GM18508 (cell line): ENCODE measurements around the gene COQ3.
A peak's percentile ranks its signal among the peaks of the same experiment; 100 is the strongest.

ENCODE experiments used
- ATAC-seq: cut with Tn5 transposase; IDR thresholded peaks from one replicate; pipeline ENCODE4 v1.9.1; 2021; ENCODE audit warnings: moderate number of reproducible peaks; ENCODE audit not compliant: insufficient read depth, unreplicated experiment

The COQ3 gene

DNA sequence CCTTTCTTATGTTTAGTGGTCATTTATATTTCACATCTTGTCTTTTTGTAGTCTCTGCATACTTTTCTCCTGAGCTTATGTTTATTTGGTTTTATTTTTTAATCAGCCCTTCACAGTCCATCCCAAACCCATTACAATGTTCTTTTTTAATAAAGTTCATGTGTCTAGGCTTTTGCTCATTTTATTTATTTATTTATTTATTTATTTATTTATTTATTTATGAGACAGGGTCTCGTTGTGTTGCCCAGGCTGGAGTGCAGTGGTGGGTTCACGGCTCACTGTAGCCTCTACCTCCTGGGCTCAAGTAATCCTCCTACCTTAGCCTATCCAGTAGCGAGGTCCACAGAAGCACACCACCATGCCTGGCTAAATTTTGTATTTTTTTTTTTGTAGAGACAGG, 3.1 kb downstream of the COQ3 start:
- no peak for ATAC-seq

- ATAC-seq: no peak
These were observed 9.5 kb downstream of the COQ3 start for GRCh38 chr6:99384507-99384906.

DNA sequence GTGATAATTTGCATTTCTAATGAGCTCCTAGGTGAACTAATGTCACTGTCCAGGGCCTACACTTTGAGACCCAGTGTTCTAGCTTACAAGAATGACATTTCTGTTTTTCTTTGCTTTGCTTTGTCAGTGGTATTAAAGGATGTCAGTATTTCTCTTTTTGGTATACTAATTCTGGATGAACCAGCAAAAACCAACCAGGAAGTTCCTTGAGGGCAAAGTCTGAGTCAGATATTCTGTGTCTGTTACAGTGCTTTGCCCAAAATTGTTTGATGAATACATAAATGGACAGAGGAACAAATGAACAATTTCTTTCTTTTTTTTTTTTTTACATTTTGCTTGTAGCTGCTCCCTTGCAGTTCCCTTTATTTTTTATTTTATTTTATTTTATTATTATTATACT, 15.4 kb downstream of the COQ3 start:
- no peak for ATAC-seq

GRCh38 chr6:99369533-99369932, 24.5 kb downstream of the COQ3 start:
- ATAC-seq: no peak

DNA sequence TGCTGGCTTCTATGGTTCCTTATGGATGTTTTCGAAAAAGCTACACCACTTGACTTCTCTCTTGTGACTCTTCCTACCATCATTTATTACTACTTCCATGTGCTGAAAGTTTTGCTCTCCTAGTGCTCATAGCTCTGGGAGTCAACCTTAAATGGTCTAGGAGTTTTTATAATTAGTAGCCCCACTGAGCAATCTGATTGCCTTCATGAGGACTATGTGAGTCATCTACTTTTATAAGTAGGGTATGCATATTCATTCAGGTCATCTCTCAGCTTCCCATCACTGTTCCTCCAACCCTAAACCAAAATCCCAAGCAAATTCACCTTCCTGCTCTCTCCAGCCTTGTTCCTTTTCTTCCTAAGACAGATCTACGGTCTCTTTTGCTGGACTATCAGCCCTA, 27.1 kb downstream of the COQ3 start:
- no peak for ATAC-seq

DNA sequence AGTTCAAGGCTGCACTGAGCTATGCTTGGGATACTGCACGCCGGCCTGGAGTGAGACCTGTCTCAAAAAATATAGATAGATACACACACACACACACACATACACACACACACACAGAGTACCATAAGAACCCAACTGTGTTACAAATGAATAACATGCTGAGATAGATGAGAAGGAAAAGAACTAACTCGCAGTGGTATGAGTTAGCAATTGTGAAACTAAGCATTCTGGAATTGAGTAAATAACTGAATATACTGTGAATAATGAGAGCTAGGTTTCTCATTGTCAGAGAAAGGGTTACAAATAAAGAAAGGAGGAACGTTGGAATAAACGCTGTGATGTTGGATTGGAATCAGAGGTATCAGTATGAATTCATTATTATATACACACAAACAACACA, 30.0 kb downstream of the COQ3 start:
- peak; percentile 89 for ATAC-seq

DNA sequence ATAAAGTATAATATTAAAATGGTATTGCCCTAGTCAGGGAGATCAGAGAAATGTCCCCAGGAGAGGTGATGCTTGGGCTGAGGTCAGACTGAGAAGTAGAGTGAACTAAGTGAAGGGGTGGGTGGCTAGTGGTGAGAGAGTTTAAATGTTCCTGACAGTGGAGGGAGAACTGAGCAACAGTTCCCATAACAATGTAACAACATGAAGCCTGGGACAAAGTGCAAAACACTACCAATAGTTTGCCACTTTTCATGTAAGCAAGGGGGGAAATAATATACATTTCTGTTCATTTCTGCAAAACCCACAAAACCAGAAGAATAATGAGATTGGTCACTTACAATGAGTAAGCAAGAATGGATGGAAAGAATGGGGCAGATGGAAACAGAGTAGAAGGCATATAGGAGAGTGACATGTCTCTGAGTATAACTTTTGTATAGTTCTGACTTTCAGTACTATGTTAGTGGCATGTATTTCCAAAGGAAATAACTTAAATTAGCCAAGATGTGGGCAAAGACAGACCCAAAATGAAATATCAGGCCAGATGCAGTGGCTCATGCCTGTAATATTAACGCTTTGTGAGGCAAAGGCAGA, 31.2 kb downstream of the COQ3 start:
- no peak for ATAC-seq

DNA sequence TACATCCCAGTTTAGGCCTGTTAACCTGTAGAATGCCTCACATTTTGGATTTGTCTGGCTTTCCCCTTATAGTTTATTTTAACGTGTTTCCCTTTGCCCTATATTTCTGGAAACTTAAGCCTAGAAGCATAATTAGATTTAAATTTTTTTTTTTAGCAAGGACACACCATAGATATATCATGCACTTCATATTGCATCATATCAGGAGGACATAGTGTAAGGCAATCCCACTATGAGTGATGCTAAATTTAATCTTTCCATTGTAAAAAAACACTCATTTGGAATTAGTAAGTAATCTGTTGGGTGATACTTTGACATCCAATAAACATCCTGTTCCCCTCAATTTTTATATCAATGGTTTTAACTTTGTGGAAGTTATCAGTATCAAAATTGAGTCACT, 34.2 kb downstream of the COQ3 start:
- ATAC-seq: no peak

DNA sequence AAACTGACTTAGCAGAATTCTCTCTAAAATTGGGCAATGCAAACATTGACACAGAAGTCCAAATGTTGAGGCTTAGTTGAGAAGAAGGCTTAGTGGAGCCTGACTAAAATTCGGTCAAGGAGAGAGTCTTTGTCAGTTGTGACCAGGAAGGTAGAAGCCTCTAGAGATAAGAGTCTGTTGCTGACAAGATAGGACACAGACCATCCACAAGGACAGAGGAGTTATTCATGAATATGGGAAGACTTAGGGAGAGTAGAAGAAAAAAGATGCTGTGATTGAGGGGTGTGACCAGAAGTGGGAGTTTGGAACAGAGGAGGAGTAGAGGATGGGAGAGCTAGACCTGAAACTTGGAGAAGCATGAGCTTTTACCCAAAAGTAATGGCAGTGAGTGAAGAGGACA, 37.4 kb downstream of the COQ3 start:
- ATAC-seq: no peak

DNA sequence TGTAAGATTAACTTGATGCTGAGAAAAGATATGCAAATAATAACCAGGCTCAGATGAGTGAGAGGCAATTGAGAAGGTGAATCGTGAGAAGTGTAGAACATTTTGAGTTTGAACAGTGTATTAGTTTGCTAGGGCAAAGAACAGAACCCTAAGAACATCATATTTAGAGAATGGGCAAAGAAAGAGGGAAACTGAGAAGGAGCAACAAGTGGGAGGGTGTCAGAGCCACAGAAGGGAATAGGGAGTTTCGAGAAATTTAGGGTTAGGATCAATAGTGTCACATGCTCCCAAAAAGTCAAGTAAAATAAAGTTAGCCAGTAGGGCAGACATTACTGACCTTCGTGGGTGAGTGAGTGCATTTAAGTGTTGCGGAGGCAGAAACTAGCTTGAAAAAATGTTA, 39.0 kb downstream of the COQ3 start:
- ATAC-seq: no peak

GRCh38 chr6:99353126-99353525, 40.9 kb downstream of the COQ3 start:
- no peak for ATAC-seq

DNA sequence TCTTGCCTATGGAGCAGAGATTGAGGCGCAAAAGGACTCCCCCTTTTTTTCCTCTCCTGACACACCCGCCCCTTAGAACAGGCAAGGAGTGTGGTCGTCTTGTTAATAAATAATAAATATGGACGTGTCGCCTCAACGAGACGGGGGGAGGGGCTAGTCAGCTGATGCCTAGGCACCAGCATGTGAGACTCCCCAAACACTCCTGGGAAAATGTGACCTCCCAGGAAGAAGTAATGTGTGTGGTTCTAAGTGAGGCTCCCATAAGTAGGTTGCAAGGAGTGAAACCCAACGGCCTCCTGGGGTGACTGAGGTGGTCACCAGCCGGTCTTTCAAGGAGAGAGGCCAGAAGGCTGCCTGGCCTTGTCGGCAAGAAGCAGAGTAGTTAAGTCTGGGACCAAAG, 43.4 kb downstream of the COQ3 start:
- ATAC-seq: no peak

GRCh38 chr6:99349171-99350141, 44.5 kb downstream of the COQ3 start, which contains the start of gene FAXC:
FAXC (minus strand) TSS chr6:99349674; CDS start chr6:99349372, 302 bp downstream.
- no peak for ATAC-seq

GRCh38 chr6:99348288-99349170, 45.5 kb downstream of the COQ3 start:
- ATAC-seq: no peak

DNA sequence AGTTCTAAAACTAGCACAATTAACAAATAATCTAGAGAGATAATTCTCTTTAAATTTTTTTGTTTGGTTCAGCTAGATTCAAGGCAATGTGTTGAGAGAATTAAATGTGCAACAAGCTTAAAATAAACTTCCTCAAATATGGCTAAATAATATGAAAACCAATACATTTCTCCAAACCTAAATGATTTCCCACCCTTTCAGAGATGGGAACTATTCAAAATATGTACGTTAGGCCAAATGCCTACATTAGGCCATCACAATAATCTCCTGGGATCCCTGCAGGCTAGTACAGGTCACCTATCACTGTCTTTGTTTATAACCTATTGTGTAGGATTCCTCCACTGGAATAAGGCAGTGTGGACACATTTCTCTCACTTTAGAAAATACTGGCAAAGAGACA, 46.2 kb downstream of the COQ3 start:
- no peak for ATAC-seq

DNA sequence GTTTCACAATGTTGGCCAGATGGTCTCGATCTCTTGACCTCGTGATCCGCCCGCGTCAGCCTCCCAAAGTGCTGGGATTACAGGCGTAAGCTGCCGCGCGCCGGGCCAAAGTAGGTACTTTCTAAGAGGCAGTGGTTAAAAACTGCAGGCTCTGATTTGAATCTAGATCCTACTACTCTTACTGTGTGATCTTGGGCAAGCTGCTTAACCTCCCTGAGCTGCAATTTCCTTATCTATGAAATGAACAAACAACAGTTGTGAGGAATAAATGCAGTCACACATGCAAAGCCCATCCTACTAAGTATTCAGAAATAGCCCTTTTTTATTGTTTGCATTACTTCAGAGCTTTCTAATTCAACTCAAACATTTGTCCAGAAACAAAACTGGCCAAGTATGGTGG, 47.4 kb downstream of the COQ3 start:
- no peak for ATAC-seq

DNA sequence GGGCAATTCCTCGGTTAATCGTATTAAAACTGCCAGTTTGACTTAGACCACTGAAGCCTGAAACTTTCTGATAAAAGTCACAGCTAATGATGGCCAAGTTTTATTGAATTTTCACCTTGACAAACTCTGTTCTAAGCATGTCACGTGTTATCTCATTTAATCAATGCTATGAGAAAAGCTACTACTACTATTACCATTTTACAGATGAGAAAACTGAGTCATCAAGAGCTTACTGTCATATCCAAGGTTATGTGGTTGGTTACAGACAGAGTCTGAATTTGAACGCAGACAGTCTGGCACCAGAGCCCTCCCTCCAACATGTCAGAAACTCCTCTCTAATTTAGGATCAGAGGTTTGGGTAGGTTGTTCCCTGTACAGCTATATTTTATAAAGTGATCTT, 48.8 kb downstream of the COQ3 start:
- no peak for ATAC-seq

DNA sequence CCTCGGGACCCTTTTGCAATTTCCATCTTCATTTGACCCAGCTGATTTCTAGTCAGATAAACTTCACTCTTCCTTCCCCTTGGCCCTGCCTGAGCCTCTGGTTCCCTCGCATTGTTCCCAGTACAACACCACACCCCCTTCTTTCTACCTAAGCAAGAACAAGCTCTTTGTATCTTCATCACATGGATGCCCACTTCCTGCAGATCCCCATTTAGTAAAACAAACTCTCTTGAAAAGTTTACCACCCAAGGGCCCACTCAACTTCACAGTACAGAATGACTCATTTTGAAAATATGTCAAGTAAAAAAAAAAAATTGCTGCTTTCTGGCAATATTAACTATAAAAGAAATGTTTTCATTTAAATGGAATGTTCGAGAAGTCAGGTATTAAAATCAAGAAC, 49.7 kb downstream of the COQ3 start:
- ATAC-seq: no peak

DNA sequence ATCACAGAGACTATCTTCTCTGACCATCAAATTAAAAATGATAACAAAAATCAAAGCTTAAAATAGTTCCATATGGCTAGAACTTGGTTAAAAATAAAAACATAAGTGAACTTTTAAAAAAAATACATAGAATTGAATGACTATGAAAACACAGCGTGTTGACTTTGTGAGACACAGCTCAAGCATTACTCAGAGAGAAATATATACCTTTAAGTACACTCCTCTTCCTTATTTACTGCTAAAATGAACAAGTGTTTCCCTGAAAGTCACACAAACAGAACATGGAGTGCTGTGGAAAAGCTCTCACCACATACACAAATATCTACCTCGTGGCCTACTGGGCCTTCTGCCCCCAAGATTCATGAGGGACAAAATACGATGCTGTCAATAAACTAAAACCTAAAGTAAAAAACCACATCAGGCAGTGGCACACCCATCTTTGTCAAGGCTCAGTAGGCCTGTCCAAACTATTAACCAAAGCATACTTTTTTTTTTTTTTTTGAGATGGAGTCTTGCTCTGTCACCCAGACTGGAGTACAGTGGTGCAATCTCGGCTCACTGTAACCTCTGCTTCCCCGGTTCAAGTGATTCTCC, 52.0 kb downstream of the COQ3 start:
- peak; percentile 43 for ATAC-seq

DNA sequence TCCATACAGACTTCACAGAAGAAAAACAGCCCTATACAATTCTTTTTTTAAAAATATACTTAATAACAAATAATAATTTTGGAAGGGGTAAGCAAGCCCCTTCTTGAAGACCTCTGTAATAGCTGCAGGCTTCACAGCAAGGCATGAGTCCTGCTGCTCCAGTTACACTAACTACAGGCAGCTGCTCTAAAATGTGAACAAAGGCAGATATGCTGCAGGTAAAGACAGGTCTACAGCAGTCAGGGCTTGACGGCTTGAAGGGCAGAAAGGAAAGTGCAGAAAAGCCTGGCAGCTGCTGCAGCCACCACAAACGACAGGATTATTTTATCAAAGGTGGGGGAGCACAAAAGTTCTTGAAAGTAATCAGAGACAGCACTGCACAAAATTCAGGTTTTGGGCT, 55.8 kb downstream of the COQ3 start:
- no peak for ATAC-seq
